H9 (cell line): ENCODE data around the gene PICALM. TPM values are rescaled to one million over a fixed set of nuclear protein-coding genes. Genes with fewer than 3 reads are reported as not detected.
"Not testable (repeated sequence)": the region's sequence is repeated elsewhere in the genome, so short reads cannot be mapped to it uniquely, and the experiment has no call there.

ENCODE experiments used
- DNase-seq: peaks from one replicate; pipeline ENCODE4 v3.0.0-alpha.2; 2017
- H2AFZ ChIP-seq: one replicate; pipeline ENCODE4 v1.6.1; 2013; ENCODE audit warnings: mild to moderate bottlenecking, low read length, control low read depth, moderate library complexity
- H2AK5ac ChIP-seq: 2 replicates; pipeline ENCODE4 v1.6.1; 2013; ENCODE audit warnings: low read length, control low read depth, mixed read lengths; ENCODE audit not compliant: insufficient read length
- H2BK120ac ChIP-seq: one replicate; pipeline ENCODE4 v1.6.1; 2013; ENCODE audit warnings: low read depth, mild to moderate bottlenecking, low read length, control low read depth, inconsistent platforms; ENCODE audit not compliant: poor library complexity, severe bottlenecking
- H2BK12ac ChIP-seq: 2 replicates; pipeline ENCODE4 v1.6.1; 2013; ENCODE audit warnings: low read length, control low read depth, mixed read lengths, low read depth; ENCODE audit not compliant: insufficient read length
- H2BK15ac ChIP-seq: 2 replicates; pipeline ENCODE4 v1.6.1; 2013; ENCODE audit warnings: low read depth, low read length, control low read depth
- H2BK20ac ChIP-seq: one replicate; pipeline ENCODE4 v1.6.1; 2013; ENCODE audit warnings: low read depth, mild to moderate bottlenecking, low read length, control low read depth, inconsistent platforms; ENCODE audit not compliant: poor library complexity, severe bottlenecking
- H2BK5ac ChIP-seq: 2 replicates; pipeline ENCODE4 v1.6.1; 2013; ENCODE audit warnings: low read length, control low read depth, mixed read lengths; ENCODE audit not compliant: insufficient read length
- H3K14ac ChIP-seq: 2 replicates; pipeline ENCODE4 v1.6.1; 2013; ENCODE audit warnings: low read length, control low read depth; ENCODE audit not compliant: insufficient read depth
- H3K18ac ChIP-seq: 2 replicates; pipeline ENCODE4 v1.6.1; 2013; ENCODE audit warnings: low read depth, mild to moderate bottlenecking, mixed read lengths, low read length, control low read depth; ENCODE audit not compliant: insufficient read length
- H3K23ac ChIP-seq: 2 replicates; pipeline ENCODE4 v1.6.1; 2013; ENCODE audit warnings: low read length, control low read depth, mixed read lengths, low read depth; ENCODE audit not compliant: insufficient read length
- H3K23me2 ChIP-seq: 2 replicates; pipeline ENCODE4 v1.6.1; 2013; ENCODE audit warnings: low read depth, mild to moderate bottlenecking, mixed read lengths, low read length, control low read depth; ENCODE audit not compliant: insufficient read length, poor library complexity, severe bottlenecking
- H3K27ac ChIP-seq: 2 replicates; pipeline ENCODE4 v1.5.1; 2013; ENCODE audit warnings: low read length, control low read depth, mixed read lengths, low read depth; ENCODE audit not compliant: insufficient read length
- H3K27me3 ChIP-seq: 2 replicates; pipeline ENCODE4 v1.6.1; 2013; ENCODE audit warnings: low read length, control low read depth, inconsistent platforms; ENCODE audit not compliant: insufficient read depth
- H3K4ac ChIP-seq: 2 replicates; pipeline ENCODE4 v1.6.1; 2013; ENCODE audit warnings: low read depth, mild to moderate bottlenecking, control low read depth, inconsistent platforms, low read length, moderate library complexity
- H3K4me1 ChIP-seq: 2 replicates; pipeline ENCODE4 v1.6.1; 2013; ENCODE audit warnings: low read length, control low read depth, inconsistent platforms; ENCODE audit not compliant: insufficient read depth
- H3K4me2 ChIP-seq: 2 replicates; pipeline ENCODE4 v1.6.1; 2013; ENCODE audit warnings: low read length, control low read depth, mixed read lengths; ENCODE audit not compliant: insufficient read length, insufficient read depth
- H3K56ac ChIP-seq: 2 replicates; pipeline ENCODE4 v1.6.1; 2013; ENCODE audit warnings: low read depth, mild to moderate bottlenecking, mixed read lengths, low read length, control low read depth; ENCODE audit not compliant: insufficient read length
- H3K79me1 ChIP-seq: 2 replicates; pipeline ENCODE4 v1.6.1; 2013; ENCODE audit warnings: low read depth, mild to moderate bottlenecking, moderate library complexity, low read length, control low read depth, inconsistent platforms; ENCODE audit not compliant: insufficient read depth, poor library complexity, severe bottlenecking
- H3K79me2 ChIP-seq: 2 replicates; pipeline ENCODE4 v1.6.1; 2013; ENCODE audit warnings: low read length, control low read depth, inconsistent platforms; ENCODE audit not compliant: insufficient read depth
- H3K9ac ChIP-seq: 2 replicates; pipeline ENCODE4 v1.6.1; 2013; ENCODE audit warnings: low read length, control low read depth, mixed read lengths; ENCODE audit not compliant: insufficient read length; ENCODE audit errors: extremely low read depth
- H3K9me3 ChIP-seq: one replicate; pipeline ENCODE4 v1.6.1; 2013; ENCODE audit warnings: low read depth, low read length, inconsistent platforms; ENCODE audit not compliant: control insufficient read depth
- H3T11ph ChIP-seq: one replicate; pipeline ENCODE4 v1.6.1; 2013; ENCODE audit warnings: mild to moderate bottlenecking, low read length, control low read depth, inconsistent platforms
- H4K20me1 ChIP-seq: one replicate; pipeline ENCODE4 v1.6.1; 2013; ENCODE audit not compliant: control insufficient read depth, insufficient read length, insufficient read depth
- H4K5ac ChIP-seq: 2 replicates; pipeline ENCODE4 v1.6.1; 2013; ENCODE audit warnings: low read depth, mild to moderate bottlenecking, mixed read lengths, low read length, control low read depth; ENCODE audit not compliant: insufficient read length
- H4K8ac ChIP-seq: replicated peaks from 2 replicates; pipeline ENCODE4 v1.6.1; 2013; ENCODE audit warnings: low read length, control low read depth, mixed read lengths, low read depth; ENCODE audit not compliant: insufficient read length
- H4K91ac ChIP-seq: 2 replicates; pipeline ENCODE4 v1.6.1; 2013; ENCODE audit warnings: low read depth, mild to moderate bottlenecking, moderate library complexity, mixed read lengths, low read length, control low read depth; ENCODE audit not compliant: insufficient read length
- H3K27ac Mint-ChIP-seq, 3 experiments: 2 replicates in 2 of 3; 3 replicates in 1 of 3; pipeline ENCODE4 v1.8.0; 2020 to 2021; ENCODE audit warnings: mixed read lengths in 3 of 3, mild to moderate bottlenecking in 1 of 3, moderate library complexity in 1 of 3
- H3K27me3 Mint-ChIP-seq: 2 replicates; pipeline ENCODE4 v1.8.0; 2021; ENCODE audit warnings: low read depth, mild to moderate bottlenecking, moderate library complexity, mixed read lengths
- H3K36me3 Mint-ChIP-seq, 3 experiments: 2 replicates in 2 of 3; 3 replicates in 1 of 3; pipeline ENCODE4 v1.8.0; 2020 to 2021; ENCODE audit warnings: low read depth in 3 of 3, mixed read lengths in 3 of 3; ENCODE audit not compliant: insufficient read depth in 1 of 3
- H3K4me1 Mint-ChIP-seq, 2 experiments: 2 replicates each; pipeline ENCODE4 v1.8.0; 2020; ENCODE audit warnings: mixed read lengths in 2 of 2
- H3K4me3 Mint-ChIP-seq, 2 experiments: 2 replicates in 1 of 2; 3 replicates in 1 of 2; pipeline ENCODE4 v1.8.0; 2020 to 2021; ENCODE audit warnings: mild to moderate bottlenecking in 2 of 2, mixed read lengths in 2 of 2, moderate library complexity in 1 of 2
- H3K9me3 Mint-ChIP-seq, 2 experiments: 2 replicates in 1 of 2; 3 replicates in 1 of 2; pipeline ENCODE4 v1.8.0; 2020; ENCODE audit warnings: mild to moderate bottlenecking in 2 of 2, mixed read lengths in 2 of 2, moderate library complexity in 1 of 2
- WGBS: extraction: QIAGEN DNeasy Blood & Tissue Kit; methylation state at CpG from one replicate; pipeline ENCODE4 v1.1.7; 2013; ENCODE audit warnings: missing lambda C conversion rate, low lambda C conversion rate, mixed read lengths; ENCODE audit not compliant: insufficient read length; ENCODE audit errors: extremely low coverage; 5-methylcytosine and 5-hydroxymethylcytosine counted together
- total RNA-seq: library from RNA; stranded (reverse); gene quantifications from 2 replicates; pipeline ENCODE4 v1.2.1, GENCODE V29; 2021
- TF ChIP-seq, protein P1 (sequence below): fragments of 200-600 bp; sonication (generic); conservative IDR thresholded peaks from 3 replicates; pipeline ENCODE4 v1.8.0; 2021; ENCODE audit warnings: antibody characterized with exemption, mild to moderate bottlenecking

The PICALM gene
- total RNA-seq, 1 experiment from 2014 or later = 76.4 TPM

DNA sequence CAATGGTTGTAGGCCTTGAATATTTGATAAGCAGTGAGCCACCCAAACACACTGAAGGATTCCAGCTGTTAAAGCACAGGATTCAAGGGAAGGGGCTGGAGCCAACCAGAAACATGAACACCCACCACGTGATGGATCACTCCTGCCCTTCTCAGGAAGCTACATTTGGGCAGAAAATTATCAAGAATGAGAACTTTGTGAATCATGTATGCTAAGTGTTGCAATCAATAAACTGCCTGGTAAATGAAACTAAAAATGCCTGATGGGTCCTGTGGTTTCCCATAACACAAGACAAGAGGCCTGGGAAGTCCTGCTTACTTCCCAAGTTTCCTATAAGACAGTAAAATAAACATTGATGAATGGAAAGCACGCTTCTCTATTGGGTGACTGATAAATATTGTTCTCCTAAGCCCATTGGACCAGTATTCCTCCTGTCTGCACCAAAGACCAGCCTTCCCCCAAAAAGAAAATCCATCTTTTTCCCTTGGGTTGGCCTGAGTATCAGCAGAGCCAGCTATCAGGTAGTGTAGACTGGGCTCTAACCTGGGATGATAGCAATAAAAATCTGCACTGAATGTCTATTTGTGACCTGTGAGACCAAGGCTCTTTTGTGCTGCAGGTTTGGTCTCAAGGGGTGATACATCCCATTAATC is 115.3 kb downstream of the PICALM start:
- H4K91ac ChIP-seq = no peak overlapping the region
- H2AK5ac ChIP-seq = no peak overlapping the region
- H3K79me1 ChIP-seq = no peaks in the 10 kb centered on the region
- no peak overlapping the region for H4K5ac ChIP-seq
- H2BK120ac ChIP-seq = no peak overlapping the region
- H3K4me1 ChIP-seq = no peaks in the 10 kb centered on the region
- no peaks in the 10 kb centered on the region for H3K23me2 ChIP-seq
- no peak overlapping the region for H3T11ph ChIP-seq
- no peaks in the 10 kb centered on the region for H4K20me1 ChIP-seq
- no peak overlapping the region for H3K4ac ChIP-seq
- DNase-seq = no peak
- H3K27me3 ChIP-seq = no peaks in the 10 kb centered on the region
- H3K4me1 Mint-ChIP-seq = no peaks in the 10 kb centered on the region
- TF ChIP-seq, protein P1, sequence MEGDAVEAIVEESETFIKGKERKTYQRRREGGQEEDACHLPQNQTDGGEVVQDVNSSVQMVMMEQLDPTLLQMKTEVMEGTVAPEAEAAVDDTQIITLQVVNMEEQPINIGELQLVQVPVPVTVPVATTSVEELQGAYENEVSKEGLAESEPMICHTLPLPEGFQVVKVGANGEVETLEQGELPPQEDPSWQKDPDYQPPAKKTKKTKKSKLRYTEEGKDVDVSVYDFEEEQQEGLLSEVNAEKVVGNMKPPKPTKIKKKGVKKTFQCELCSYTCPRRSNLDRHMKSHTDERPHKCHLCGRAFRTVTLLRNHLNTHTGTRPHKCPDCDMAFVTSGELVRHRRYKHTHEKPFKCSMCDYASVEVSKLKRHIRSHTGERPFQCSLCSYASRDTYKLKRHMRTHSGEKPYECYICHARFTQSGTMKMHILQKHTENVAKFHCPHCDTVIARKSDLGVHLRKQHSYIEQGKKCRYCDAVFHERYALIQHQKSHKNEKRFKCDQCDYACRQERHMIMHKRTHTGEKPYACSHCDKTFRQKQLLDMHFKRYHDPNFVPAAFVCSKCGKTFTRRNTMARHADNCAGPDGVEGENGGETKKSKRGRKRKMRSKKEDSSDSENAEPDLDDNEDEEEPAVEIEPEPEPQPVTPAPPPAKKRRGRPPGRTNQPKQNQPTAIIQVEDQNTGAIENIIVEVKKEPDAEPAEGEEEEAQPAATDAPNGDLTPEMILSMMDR = no peak
- no peak overlapping the region for H2AFZ ChIP-seq
- H3K9ac ChIP-seq = no peak overlapping the region
- no peak overlapping the region for H3K4me2 ChIP-seq
- H3K23ac ChIP-seq = no peak overlapping the region
- no peak overlapping the region for H3K27ac ChIP-seq
- H4K8ac ChIP-seq = no peak overlapping the region
- H3K56ac ChIP-seq = no peak overlapping the region
- H2BK15ac ChIP-seq = no peak overlapping the region
- H3K14ac ChIP-seq = no peak overlapping the region
- peaks cover 13 to 44% (median 32%) of the 10 kb centered on the region in 3 experiments; a peak in 6 of 7 replicates for H3K36me3 Mint-ChIP-seq
- H3K4me3 Mint-ChIP-seq = no peak overlapping the region
- H2BK12ac ChIP-seq = no peak overlapping the region
- no peak overlapping the region for H2BK5ac ChIP-seq
- no peaks in the 10 kb centered on the region; a peak in 2 of 5 replicates for H3K9me3 Mint-ChIP-seq
- no peak overlapping the region for H3K27ac Mint-ChIP-seq
- H3K18ac ChIP-seq = no peak overlapping the region
- H2BK20ac ChIP-seq = no peak overlapping the region
- no peaks in the 10 kb centered on the region for H3K79me2 ChIP-seq
- no peaks in the 10 kb centered on the region for H3K9me3 ChIP-seq
- H3K27me3 Mint-ChIP-seq = no peaks in the 10 kb centered on the region
- WGBS = no CpG with 5 or more reads among the region's 2 CpGs

DNA sequence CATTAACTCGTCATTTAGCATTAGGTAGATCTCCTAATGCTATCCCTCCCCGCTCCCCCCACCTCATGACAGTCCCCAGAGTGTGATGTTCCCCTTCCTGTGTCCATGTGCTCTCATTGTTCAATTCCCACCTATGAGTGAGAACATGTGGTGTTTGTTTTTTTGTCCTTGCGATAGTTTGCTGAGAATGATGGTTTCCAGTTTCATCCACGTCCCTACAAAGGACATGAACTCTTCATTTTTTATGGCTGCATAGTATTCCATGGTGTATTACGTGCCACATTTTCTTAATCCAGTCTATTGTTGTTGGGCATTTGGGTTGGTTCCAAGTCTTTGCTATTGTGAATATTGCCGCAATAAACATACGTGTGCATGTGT is 116.8 kb downstream of the PICALM start:
- not testable (repeated sequence) for H3T11ph ChIP-seq, H2BK5ac ChIP-seq, H3K4me3 Mint-ChIP-seq, H3K4me1 Mint-ChIP-seq, H2BK120ac ChIP-seq, H3K14ac ChIP-seq, H2AFZ ChIP-seq, H3K18ac ChIP-seq, H2AK5ac ChIP-seq, H4K20me1 ChIP-seq, H3K9me3 ChIP-seq, H3K9ac ChIP-seq, H3K23ac ChIP-seq, DNase-seq, H3K9me3 Mint-ChIP-seq, H3K4ac ChIP-seq, H2BK20ac ChIP-seq, H3K27me3 Mint-ChIP-seq, H4K5ac ChIP-seq, H3K23me2 ChIP-seq, H3K79me1 ChIP-seq, H3K27ac ChIP-seq, H2BK12ac ChIP-seq, H4K8ac ChIP-seq, H4K91ac ChIP-seq, H3K4me2 ChIP-seq, H3K27me3 ChIP-seq, H3K56ac ChIP-seq, H3K4me1 ChIP-seq, H3K79me2 ChIP-seq, H2BK15ac ChIP-seq, H3K27ac Mint-ChIP-seq
- H3K36me3 Mint-ChIP-seq = peaks cover 12 to 31% (median 26%) of the 10 kb centered on the region in 3 experiments; a peak in 6 of 7 replicates
- WGBS = no CpG with 5 or more reads among the region's 7 CpGs
